ENCODE measurements around the gene SAMSN1. TPM values are rescaled to one million over a fixed set of nuclear protein-coding genes. Genes with fewer than 3 reads are reported as not detected.

The SAMSN1 gene
- total and polyA plus RNA-seq, 2 of the 8 experiments (the other 6 are each of a cell fraction or from before 2014, with no cell fraction given) = 0.50 to 3.0 TPM

DNA sequence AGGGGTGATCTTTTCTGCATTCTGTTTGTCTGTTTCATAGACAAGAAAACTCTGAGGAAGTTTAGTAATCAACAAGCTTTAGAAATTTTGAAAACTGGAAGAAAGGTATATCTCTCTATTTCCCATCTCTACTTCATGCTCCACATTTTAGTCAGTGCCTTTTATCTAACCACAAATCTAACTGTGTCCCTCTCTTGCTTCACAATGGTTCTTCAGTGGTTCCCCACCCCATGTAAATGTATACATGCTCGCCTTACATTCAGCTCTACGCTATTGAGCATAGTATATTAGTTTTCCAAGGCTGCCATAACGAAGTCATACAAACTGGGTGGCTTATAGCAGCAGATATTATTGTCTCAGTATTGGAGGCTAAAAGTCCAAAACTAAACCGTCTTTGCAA, 14.4 kb upstream of the SAMSN1 start (continued):
- no peak for TF ChIP-seq CBX8 (IDR thresholded peaks at IDR 0.05; ENCODE audit: borderline replicate concordance, low read depth, low read length)
- no peak for TF ChIP-seq TCF12 (IDR thresholded peaks at IDR 0.05; ENCODE audit: low read depth, low read length)
- no peak for TF ChIP-seq EGR1 (IDR thresholded peaks at IDR 0.05; ENCODE audit: borderline replicate concordance, low read depth, low read length)
- TF ChIP-seq BRCA1 (IDR thresholded peaks at IDR 0.05; ENCODE audit: low read depth, low read length) = no peak

Measured in H1 (cell line).